AG20443 (cell line): ENCODE data around the gene MGAT5.

ENCODE experiments used
- DNase-seq: peaks from one replicate; pipeline ENCODE4 v3.0.0; 2012; ENCODE audit warnings: low spot score, mixed read lengths

MGAT5 gene

DNA sequence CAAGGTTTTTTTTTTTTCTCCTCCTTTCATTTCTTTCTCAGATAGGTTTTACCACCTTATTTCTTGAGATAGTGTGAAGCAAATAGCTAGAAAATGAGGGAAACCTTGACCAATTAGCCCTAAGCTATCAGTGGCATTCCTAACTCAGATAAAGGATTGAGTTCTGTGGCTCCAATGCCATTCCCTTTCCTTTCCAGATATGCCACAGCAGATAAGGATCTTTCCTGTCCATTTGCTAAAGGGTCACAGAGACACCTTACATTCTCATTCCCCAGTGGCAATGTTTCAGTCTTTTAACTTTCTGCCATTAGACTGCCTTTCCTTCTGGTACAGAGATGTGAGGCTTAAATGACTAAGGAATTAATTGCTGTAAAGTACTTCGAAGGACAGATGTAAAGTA, 81.7 kb downstream of the MGAT5 start:
- no peak for DNase-seq

DNA sequence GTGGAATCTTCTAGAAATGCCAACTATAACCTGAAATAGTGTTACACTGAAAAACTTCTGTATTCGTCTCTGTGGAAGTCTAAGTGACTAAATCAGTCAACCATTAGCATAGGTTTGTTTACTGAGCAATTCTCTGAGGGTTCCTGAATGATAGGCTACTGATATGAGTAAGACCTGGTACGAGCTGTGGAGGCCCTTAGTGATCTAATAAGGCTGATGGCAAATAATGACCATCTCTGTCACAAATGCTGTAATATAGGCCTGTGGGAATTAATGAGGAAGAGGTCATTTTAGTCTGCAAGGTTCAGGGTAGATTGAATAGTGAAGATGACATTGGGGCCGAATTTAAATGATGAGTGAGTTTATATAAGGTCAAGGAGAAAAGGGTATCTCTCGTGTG, 82.5 kb downstream of the MGAT5 start:
- DNase-seq, result no peak

GRCh38 chr2:134336921-134337320, 83.0 kb downstream of the MGAT5 start:
- DNase-seq, result no peak

DNA sequence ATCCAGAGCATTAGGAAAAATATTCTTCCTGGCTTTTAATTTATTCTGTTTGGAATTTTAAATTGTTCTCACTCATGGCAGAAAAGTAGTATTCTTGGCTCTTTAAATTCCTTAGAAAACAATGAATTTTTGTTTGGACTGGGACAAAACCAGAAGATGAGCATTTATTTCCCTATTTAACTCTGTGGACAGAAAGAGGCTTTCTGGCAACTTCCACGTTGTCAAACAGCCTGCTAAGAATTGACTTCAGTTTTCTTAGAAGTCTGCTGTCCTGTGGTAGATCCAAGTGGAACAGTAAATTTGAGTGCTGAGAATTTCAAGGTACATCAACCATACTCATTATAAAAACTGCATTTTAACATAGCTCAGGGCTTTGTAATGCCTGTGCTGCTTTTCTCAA, 83.8 kb downstream of the MGAT5 start:
- DNase-seq, result no peak

- DNase-seq, result no peak
These were observed 84.3 kb downstream of the MGAT5 start for GRCh38 chr2:134338208-134338607.

DNA sequence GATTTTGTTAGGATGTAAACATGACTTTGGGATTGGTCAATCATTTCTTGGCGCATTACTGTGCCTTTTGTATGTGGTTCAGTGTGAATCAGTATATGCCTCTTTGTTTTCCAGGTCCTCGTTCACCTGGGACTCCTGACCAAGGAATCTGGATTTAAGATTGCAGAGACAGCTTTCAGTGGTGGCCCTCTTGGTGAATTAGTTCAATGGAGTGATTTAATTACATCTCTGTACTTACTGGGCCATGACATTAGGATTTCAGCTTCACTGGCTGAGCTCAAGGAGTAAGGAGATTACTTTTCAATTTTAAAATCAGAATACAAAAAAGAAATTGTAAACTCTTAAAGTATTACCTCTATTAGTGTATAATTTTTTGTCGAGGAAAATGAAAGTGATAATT, 87.6 kb downstream of the MGAT5 start:
- no peak for DNase-seq

DNA sequence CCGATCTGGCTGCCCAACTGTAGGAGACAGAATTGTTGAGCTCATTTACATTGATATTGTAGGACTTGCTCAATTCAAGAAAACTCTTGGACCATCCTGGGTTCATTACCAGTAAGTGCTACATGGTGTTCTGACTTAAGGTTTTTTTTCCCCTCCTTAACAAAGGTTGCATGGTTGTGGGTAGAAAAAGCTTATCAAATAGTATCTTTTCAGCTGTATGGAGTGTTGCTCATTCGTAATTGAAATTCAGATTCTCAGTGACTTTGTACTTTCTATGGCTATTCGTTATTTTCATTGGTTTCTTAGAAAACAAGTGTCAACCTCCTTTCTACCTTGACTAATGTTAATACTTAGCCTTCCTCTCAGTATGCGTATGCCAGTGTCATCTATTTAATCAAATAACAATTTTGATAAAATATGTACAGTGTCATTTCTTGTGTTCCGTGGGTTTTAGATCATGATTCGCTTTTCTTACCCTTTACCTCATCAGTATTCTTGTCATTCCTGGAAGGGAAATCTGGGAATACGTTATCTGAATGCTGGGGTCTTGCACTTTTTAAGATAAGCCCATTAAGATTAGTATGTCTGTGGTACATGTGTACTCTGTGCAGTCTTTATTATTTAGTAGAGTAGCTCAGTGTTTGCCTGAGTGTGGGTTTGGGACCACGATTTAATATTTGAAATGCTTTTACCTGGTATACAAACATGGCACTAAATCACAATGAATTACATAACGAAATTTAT, 91.3 kb downstream of the MGAT5 start:
- DNase-seq, result no peak

DNA sequence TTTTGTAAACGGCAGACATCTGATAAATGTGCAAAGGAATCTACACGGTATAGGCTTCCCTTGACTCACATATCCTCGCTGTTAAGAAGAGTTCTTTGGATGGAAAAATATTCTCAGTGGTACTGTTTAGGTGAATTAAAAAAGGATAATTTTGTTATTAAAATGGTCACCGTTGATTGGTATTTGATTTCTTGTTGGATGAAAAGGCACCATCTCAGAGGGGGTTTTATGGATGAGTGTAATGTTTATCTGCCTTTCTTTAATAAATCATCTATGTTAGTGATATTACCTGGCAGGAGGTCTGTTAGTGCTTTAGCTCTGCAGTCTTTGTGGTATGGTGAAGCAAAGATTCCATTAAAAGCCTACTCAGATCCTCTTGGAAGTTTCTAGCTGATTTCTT, 92.3 kb downstream of the MGAT5 start:
- no peak for DNase-seq

DNA sequence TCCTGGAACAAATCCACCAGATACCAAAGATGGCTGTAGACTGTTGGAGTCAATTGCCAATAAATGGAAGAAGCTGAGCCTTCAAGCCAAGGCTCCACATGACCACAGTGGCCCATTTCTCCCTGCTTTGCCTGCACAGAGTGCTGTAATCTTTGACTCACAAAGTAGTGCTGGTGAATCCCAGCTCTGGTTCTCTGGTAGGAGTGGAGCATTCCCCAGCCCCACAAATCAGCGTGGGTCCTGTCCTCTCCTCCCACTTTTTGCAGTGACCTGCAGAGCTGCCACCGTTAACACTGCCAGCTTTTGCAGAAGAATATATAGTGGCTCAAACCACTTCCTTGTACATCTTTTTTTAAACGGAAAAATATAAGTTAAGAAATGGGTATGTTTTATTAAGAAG, 93.9 kb downstream of the MGAT5 start:
- no peak for DNase-seq

- DNase-seq, result peak; percentile 54
These were observed 94.4 kb downstream of the MGAT5 start for GRCh38 chr2:134348239-134348638.

GRCh38 chr2:134348760-134349159, 94.9 kb downstream of the MGAT5 start:
- DNase-seq, result no peak

- DNase-seq, result no peak
These were observed 97.1 kb downstream of the MGAT5 start for GRCh38 chr2:134351016-134351415.

DNA sequence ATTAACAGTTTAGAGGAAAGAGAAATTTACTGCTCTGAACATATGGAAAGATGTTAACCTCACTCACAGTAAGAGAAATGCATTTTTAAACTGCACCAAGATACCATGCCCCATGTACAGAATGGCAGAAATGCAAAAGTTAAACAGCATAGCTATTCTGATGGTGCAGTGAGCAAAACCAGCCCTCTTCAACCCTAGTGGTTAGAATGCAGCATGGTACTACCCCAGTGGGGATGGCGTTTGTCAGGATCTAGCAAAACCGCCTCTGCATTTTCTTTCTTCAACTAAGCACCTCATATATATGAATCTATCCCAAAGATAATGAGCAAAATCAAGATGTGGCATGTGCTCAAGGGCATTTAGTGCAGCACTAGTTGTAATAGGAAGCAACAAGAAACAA, 98.0 kb downstream of the MGAT5 start:
- DNase-seq, result no peak

GRCh38 chr2:134352844-134353243, 99.0 kb downstream of the MGAT5 start:
- no peak for DNase-seq

GRCh38 chr2:134354611-134355010, 100.7 kb downstream of the MGAT5 start:
- no peak for DNase-seq

GRCh38 chr2:134357814-134358213, 103.9 kb downstream of the MGAT5 start:
- DNase-seq, result no peak

DNA sequence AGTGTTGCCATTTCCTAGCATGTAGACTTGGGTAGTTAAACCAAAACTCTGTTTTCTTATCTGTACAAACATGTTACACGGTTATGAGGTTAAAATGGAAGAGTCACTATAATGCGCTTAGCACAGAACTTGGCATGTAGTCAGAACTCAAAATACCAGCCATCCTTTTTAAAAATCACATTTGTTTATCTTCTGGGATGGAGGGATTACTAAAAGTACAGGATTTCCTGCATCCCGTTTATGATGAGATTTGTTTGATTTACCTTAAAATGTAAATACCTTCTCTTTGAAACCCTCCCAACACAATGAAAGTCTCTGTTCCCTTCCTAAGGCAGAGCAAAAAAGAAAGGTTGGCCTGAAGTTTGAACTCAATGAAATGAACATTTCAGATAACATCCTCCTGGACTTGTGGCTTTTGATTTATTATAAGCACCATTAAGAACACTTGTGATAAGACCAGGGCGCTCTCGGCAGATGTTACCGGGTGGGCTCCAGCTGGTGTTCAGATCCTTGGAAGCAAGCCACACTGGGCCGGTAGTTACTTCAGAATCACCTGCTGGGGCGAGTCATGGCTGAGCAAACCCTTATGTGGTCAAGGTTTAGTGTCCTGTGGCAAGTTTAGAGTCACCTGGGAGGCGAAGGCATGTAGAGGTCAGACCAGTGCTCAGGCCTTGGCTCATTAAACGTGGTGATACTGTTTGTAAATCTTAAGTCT, 105.7 kb downstream of the MGAT5 start:
- DNase-seq, result no peak

GRCh38 chr2:134360745-134361487, 107.0 kb downstream of the MGAT5 start:
- no peak for DNase-seq

DNA sequence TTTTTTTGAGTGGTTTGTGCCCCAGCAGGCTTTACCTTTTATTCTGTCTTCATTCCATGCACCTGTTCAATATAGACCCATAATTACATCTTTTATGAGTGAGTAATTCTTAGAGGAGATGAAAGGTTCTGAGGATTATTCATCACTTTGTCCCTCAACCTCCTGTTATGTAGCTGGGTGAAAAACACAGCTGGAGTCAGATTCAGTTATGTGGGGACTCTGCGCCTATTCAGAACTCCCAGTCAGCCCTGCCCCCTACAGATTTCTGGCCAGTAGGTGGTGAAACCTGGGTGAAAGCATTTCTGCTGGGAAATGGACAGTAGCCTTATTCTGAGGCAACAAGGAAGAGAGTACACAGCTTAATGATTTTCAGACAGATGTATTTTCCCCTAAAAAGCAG, 107.8 kb downstream of the MGAT5 start:
- DNase-seq, result no peak

DNA sequence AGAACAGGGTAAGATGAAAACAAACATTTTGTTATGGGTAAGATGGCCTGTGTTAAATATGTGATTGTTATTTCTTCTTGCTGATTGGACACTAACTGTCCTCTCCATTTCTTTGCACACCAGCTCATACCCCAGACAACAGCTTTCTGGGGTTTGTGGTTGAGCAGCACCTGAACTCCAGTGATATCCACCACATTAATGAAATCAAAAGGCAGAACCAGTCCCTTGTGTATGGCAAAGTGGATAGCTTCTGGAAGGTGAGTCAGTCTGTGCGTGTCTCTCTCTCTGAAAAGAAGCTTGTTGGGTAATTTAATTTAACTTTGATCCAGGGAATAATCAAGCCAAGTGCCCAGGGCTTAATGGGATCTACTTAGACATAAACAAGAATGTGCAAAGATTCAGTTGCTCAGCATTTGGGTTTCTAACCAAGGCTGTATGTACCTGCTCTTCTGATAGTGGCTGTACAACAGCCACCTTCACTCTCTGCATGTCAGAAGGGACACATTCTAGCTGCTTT, 108.3 kb downstream of the MGAT5 start:
- DNase-seq, result no peak

DNA sequence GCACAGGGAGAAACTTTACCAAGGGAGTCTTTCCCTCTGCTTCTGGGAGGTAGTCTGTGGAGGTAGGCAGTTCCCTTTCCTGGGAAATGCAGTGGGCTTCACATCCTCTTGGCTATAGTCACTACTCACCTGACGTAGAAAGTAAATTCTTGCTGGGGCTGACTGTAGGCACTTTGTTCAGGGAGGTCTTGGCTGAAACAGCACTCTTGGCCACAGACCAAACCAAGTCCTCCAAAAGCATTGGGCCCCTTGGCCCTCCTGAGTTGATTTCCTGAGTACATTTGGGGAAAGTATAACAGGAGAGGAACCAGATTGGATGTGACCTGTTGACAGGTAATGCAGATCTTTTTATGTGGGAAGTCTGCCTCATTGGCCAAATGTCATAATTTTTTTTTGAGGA, 108.9 kb downstream of the MGAT5 start:
- no peak for DNase-seq

DNA sequence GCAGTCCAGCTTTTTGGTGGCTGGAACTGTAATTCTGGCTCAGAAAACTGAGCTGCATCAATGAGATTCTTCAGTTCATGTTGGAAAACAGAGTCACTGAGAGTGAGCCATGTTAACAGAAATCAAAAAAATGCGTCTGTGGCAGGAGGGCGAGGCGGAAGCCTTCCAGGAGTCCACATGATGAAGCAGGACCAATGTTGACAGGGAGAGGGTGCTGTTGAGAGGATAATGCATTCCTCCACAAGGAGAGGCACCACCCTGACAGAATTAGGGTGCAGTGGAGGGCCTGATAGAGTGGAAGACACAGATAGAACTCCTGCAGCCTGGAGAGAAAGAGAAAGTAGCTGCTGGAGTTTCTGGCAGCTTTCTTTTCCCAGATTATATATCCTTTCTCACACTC, 111.5 kb downstream of the MGAT5 start:
- no peak for DNase-seq

GRCh38 chr2:134366359-134366758, 112.5 kb downstream of the MGAT5 start:
- no peak for DNase-seq
